Panc1 (cell line): ENCODE data around the gene DCLK2.

Experiments used
- CTCF ChIP-seq: fragments of 450-650 bp; IDR thresholded peaks from 2 replicates; pipeline ENCODE4 v1.5.1; 2017; ENCODE audit warnings: mild to moderate bottlenecking
- POLR2AphosphoS5 ChIP-seq: IDR thresholded peaks from 2 replicates; pipeline ENCODE4 v1.6.1; 2012; ENCODE audit warnings: mild to moderate bottlenecking, low read depth, low read length, moderate library complexity

- no peak for TF ChIP-seq CTCF
- TF ChIP-seq POLR2AphosphoS5, result no peak
These were observed 5.1 kb upstream of the DCLK2 start for GRCh38 chr4:150072906-150073714.
